ENCODE results near the gene FSHR. TPM values are rescaled to one million over a fixed set of nuclear protein-coding genes. Genes with fewer than 3 reads are reported as not detected.

FSHR gene
- polyA plus RNA-seq, 1 experiment, result not detected

- no peak overlapping the region for H3K4me3 ChIP-seq (ENCODE audit: low read depth, low read length)
- ChIA-PET CTCF (no interaction called here), POLR2A (no interaction called here)
- no peak for TF ChIP-seq CTCF (IDR thresholded peaks at IDR 0.05; ENCODE audit: insufficient read depth, low read depth, low read length)
- DNase-seq (ENCODE audit: low read depth), result no peak
- H3K36me3 ChIP-seq (ENCODE audit: control insufficient read depth, insufficient read depth, low read length), result no peaks in the 10 kb centered on the region
- no peaks in the 10 kb centered on the region for H3K27me3 ChIP-seq (ENCODE audit: control insufficient read depth, insufficient read depth, low read length)
Measured at GRCh38 chr2:49080681-49081080, 73.6 kb downstream of the FSHR start.

GRCh38 chr2:49070716-49071115 is 83.6 kb downstream of the FSHR start:
- no peaks in the 10 kb centered on the region for H3K36me3 ChIP-seq (ENCODE audit: control insufficient read depth, insufficient read depth, low read length)
- ChIA-PET CTCF (no interaction called here), POLR2A (no interaction called here)
- DNase-seq (ENCODE audit: low read depth), result no peak
- TF ChIP-seq CTCF (IDR thresholded peaks at IDR 0.05; ENCODE audit: insufficient read depth, low read depth, low read length), result no peak
- no peak overlapping the region for H3K4me3 ChIP-seq (ENCODE audit: low read depth, low read length)
- H3K27me3 ChIP-seq (ENCODE audit: control insufficient read depth, insufficient read depth, low read length), result no peaks in the 10 kb centered on the region

GRCh38 chr2:49069829-49070228 is 84.5 kb downstream of the FSHR start:
- H3K4me3 ChIP-seq (ENCODE audit: low read depth, low read length), result no peak overlapping the region
- no peaks in the 10 kb centered on the region for H3K36me3 ChIP-seq (ENCODE audit: control insufficient read depth, insufficient read depth, low read length)
- ChIA-PET POLR2A (no interaction called here), CTCF (no interaction called here)
- no peak for TF ChIP-seq CTCF (IDR thresholded peaks at IDR 0.05; ENCODE audit: insufficient read depth, low read depth, low read length)
- no peaks in the 10 kb centered on the region for H3K27me3 ChIP-seq (ENCODE audit: control insufficient read depth, insufficient read depth, low read length)
- no peak for DNase-seq (ENCODE audit: low read depth)

GRCh38 chr2:49068613-49069012 is 85.7 kb downstream of the FSHR start:
- Histone ChIP-seq H3K27me3 (ENCODE audit: control insufficient read depth, insufficient read depth, low read length) (no peaks in the 10 kb centered on the region), H3K36me3 (ENCODE audit: control insufficient read depth, insufficient read depth, low read length) (no peaks in the 10 kb centered on the region), H3K4me3 (ENCODE audit: low read depth, low read length) (no peak overlapping the region)
- DNase-seq (ENCODE audit: low read depth), result no peak
- ChIA-PET CTCF (no interaction called here), POLR2A (no interaction called here)
- TF ChIP-seq CTCF (IDR thresholded peaks at IDR 0.05; ENCODE audit: insufficient read depth, low read depth, low read length), result no peak

DNA sequence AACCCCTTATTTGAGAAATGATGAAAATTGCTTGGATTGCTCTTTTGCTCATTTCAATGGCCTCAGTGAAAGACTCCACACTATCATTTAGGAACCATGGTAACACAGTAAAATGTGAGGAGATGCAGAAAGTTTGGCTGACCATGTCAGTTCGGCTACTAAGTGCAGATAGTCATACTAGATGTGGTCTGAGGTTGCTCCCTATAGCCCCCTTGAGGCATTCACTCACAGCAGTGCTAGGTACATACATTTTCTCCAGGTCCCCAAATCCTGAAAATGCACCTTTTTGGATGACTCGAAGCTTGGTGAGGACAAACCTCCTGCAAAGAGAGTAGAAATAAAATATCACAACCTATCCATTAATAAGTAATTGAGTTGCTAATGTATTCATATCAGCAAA is 86.3 kb downstream of the FSHR start:
- H3K36me3 ChIP-seq (ENCODE audit: control insufficient read depth, insufficient read depth, low read length), result no peaks in the 10 kb centered on the region
- no peaks in the 10 kb centered on the region for H3K27me3 ChIP-seq (ENCODE audit: control insufficient read depth, insufficient read depth, low read length)
- ChIA-PET POLR2A (no interaction called here), CTCF (no interaction called here)
- TF ChIP-seq CTCF (IDR thresholded peaks at IDR 0.05; ENCODE audit: insufficient read depth, low read depth, low read length), result no peak
- no peak for DNase-seq (ENCODE audit: low read depth)
- no peak overlapping the region for H3K4me3 ChIP-seq (ENCODE audit: low read depth, low read length)

Measured in BJ (cell line).